ENCODE results near the gene ATP5IF1.

ATP5IF1 gene

GRCh38 chr1:28267633-28268032, 31.7 kb downstream of the ATP5IF1 start:
- no peak for DNase-seq

DNA sequence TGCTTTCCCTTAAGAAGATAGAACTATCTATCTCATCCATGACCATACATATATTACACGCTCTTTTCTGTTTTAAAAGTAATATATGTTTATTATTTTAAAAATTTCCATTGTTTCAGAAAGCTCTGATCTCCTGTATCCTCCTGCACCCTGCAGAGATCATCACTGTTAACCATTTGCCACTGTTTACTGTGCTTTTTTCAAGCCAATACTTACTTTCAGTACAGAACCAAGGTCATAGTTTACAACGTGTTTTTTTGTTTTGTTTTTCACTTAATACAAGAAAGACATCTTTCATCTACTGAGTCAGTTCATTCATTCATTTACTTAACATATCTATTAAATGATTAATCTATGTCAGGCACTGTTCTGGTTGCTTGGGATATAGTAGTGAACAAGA, 33.6 kb downstream of the ATP5IF1 start:
- DNase-seq, result no peak

- no peak for DNase-seq
Measured at GRCh38 chr1:28272215-28272852, 36.4 kb downstream of the ATP5IF1 start.

GRCh38 chr1:28273216-28273860, 37.4 kb downstream of the ATP5IF1 start:
- no peak for DNase-seq

GRCh38 chr1:28278763-28279162, 42.8 kb downstream of the ATP5IF1 start:
- DNase-seq, result no peak

DNA sequence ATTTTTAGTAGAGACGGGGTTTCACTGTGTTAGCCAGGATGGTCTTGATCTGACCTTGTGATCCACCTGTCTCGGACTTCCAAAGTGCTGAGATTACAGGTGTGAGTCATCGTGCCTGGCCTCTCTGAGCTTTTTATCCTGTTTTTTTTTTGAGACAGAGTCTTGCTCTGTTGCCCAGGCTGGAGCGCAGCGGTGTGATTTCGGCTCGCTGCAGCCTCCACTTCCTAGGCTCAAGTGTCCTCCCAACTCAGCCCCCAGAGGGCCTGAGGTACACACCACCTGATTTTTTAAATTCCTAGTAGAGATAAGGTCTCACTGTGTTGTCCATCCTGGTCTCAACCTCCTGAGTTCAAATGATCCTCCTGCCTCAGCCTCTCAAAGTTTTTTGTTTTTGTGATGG, 43.8 kb downstream of the ATP5IF1 start:
- no peak for DNase-seq

DNA sequence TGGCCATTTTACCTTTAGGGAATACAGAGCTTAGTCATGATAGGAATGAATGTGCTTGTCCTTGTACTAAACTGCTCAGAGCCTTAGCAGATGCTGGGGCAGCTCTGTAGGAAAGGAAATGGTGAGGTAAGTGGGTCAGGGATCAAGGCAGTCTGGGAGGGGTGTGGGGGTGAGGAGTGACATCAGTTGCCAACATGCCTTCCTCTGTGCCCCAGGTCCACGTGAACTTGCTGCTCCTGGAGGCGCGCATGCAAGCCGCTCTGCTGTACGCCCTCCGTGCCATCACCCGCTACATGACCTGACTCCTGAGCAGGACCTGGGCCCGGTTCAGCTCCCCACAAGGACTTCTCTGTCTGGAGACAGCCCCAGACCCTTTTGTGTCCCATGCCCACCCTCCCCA, 44.6 kb downstream of the ATP5IF1 start:
- DNase-seq, result no peak

DNA sequence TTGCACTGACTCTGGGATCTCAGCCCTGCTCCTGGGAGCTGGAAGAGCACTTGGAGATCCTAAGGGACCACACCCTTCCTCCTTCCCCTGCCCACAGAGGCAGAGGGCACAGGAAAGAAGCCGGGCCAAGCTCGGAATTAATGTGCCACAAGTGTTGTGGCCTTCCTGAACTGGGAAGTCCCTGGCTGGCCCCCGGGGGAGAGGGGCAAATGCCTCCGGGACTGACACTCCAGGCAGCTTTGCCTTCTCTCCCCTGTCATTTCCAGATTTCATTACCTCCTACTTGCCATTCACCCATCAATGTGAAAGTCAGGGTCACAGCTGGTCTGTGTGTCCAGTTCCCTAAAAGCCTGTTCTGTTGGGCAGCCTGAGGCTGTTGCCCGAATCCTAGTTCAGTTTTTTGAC, 45.1 kb downstream of the ATP5IF1 start:
- no peak for DNase-seq

- no peak for DNase-seq
Measured at GRCh38 chr1:28281608-28282425, 45.9 kb downstream of the ATP5IF1 start.

DNA sequence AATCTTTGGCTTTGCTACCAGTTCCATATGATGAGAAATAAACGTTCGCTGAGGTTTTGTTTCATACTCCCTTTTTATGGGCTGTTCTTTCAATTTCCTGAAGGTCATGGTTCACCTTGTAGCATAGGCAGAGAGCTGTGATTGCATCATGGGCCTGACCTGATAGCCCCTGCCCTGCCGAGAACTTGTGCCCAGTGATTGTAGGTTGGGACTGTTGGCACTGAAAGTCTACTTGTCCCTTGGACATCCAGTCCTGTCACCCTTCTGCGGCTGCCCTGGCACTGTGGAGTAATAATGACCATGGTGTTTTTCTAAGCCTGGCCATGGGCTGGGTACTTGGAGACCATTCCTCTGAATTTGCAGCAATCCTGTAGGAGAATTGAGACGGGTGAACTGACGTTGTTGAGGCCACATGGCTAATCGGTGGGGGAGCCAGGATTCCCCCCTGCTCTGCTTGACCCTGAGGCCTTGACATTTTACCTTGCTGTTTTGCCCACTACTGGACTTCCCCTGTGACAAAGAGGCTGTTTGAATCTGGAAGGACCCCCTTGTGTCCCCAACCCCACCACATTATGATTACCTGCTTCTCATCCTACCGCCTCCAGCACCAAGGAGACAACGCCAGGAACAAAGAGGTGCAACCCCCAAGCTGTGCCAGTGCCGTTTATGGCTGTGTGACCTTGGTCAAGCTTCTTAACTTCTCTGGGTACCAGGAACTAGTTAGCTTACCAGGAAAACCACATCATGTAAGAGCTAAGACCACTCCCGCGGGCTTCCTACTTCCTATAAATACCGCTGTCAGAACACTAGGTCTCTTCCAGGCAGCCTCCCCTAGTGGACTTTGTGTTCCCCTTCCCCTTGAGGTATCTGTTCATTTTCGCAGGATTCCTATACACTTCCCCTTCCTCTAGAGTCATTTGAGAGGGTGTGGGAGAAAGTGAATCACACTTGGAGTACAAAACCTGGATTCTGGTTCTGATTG, 46.8 kb downstream of the ATP5IF1 start:
- no peak for DNase-seq

DNA sequence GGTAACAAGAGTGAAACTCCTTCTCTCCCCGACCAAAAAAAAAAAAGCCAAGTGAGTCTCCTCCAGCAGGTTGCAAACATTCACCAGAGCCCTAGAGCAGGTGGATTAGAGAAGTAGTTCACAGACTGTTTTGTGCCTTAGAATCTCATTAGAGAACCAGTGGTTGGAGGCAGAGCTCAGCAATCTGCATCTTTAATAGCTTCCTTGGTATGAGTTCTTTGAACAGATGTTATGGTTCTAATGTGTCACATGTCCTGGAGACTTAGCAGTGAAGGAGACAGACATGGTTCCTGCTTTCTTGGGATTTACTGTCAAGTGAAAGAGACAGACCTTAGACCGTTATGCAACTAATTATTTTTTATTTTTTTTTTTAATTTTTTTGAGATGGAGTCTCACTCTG, 50.2 kb downstream of the ATP5IF1 start:
- DNase-seq, result no peak
